Thyroid gland (tissue), 4 donors: ENCODE data around the gene ACOX3.

ENCODE experiments used
- CTCF ChIP-seq, 6 experiments: fragments of 200-600 bp in 3 of 6; fragments of 450-650 bp in 3 of 6; sonication (generic) in 3 of 6; IDR thresholded peaks; one replicate each; pipeline ENCODE4 v1.5.1; 2016 to 2019; ENCODE audit warnings: antibody characterized with exemption in 6 of 6, mild to moderate bottlenecking in 2 of 6, inconsistent platforms in 1 of 6, moderate library complexity in 1 of 6
- POLR2A ChIP-seq, 2 donors: fragments of 450-650 bp; IDR thresholded peaks; one replicate each; pipeline ENCODE4 v1.6.1; 2017; ENCODE audit warnings: antibody characterized with exemption in 2 of 2, mild to moderate bottlenecking in 2 of 2, moderate library complexity in 1 of 2

- no peak for TF ChIP-seq CTCF (IDR thresholded peaks at IDR 0.05)
- no peak for TF ChIP-seq POLR2A (IDR thresholded peaks at IDR 0.05)
Measured at GRCh38 chr4:8335848-8336247, 104.7 kb downstream of the ACOX3 start.
